Adipocyte (in vitro differentiated cells): ENCODE measurements around the gene NT5DC4.

ENCODE experiments used
- DNase-seq: peaks from one replicate; pipeline ENCODE4 v3.0.0-alpha.2; 2015; ENCODE audit warnings: low read depth
- H3K27me3 ChIP-seq: replicated peaks from 2 replicates; pipeline ENCODE4 v1.7.0; 2013; ENCODE audit warnings: mild to moderate bottlenecking, low read length, moderate library complexity; ENCODE audit not compliant: control insufficient read depth, insufficient read depth
- H3K36me3 ChIP-seq: 2 replicates; pipeline ENCODE4 v1.7.0; 2013; ENCODE audit warnings: low read length, mild to moderate bottlenecking, moderate library complexity; ENCODE audit not compliant: control insufficient read depth, insufficient read depth, severe bottlenecking
- H3K4me1 ChIP-seq: 2 replicates; pipeline ENCODE4 v1.7.0; 2013; ENCODE audit warnings: mild to moderate bottlenecking, low read length, moderate library complexity; ENCODE audit not compliant: control insufficient read depth, insufficient read depth
- H3K4me3 ChIP-seq: 2 replicates; pipeline ENCODE4 v1.7.0; 2013; ENCODE audit warnings: mild to moderate bottlenecking, low read length, moderate library complexity
- H3K9ac ChIP-seq: 2 replicates; pipeline ENCODE4 v1.7.0; 2013; ENCODE audit warnings: mild to moderate bottlenecking, low read length, moderate library complexity
- H3K9me3 ChIP-seq: 2 replicates; pipeline ENCODE4 v1.7.0; 2013; ENCODE audit warnings: mild to moderate bottlenecking, low read length, moderate library complexity; ENCODE audit not compliant: control insufficient read depth

NT5DC4 gene

DNA sequence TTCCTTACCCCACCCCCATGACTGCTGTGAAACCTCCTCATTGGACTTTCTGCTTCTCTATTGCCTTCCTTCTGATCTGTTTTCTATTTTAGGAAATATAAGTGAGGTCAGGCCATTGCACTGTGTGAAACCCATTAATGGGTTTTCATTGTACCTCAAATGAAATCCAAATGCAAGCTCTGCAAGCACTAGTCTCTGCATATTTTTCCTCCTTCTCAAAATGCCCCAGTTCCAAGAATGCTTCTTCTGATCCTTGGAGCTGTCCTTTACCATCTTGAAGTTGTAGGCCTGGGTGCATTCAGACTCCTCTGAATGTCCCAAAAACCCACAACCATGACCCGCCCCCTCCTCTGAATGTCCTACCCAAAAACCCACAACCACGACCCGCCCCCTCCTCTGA is 55.3 kb downstream of the NT5DC4 start:
- no peaks in the 10 kb centered on the region for H3K9me3 ChIP-seq
- H3K4me1 ChIP-seq, result no peaks in the 10 kb centered on the region
- H3K4me3 ChIP-seq, result no peak overlapping the region
- H3K9ac ChIP-seq, result no peak overlapping the region
- no peak for DNase-seq
- no peaks in the 10 kb centered on the region for H3K27me3 ChIP-seq
- H3K36me3 ChIP-seq, result no peaks in the 10 kb centered on the region

DNA sequence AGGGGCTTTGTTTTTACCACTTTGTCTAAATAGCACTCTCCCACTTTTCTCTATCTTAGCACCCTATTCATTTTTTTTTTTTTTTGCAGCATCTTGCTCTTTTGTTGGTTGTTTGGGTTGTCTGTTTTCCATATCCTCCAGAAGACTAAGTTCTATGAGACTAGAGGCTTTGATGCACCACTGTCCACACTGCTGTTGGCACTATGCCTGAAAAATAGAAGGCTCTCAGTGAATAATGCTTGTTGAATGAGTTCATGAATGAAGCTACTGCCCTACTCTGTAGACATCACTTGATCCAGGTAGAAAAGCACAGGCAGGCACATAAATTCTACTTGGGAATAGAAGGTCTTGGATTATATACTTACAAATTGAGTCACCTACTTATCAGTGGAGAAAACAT is 56.2 kb downstream of the NT5DC4 start:
- Histone ChIP-seq H3K4me1 (no peaks in the 10 kb centered on the region), H3K27me3 (no peaks in the 10 kb centered on the region), H3K36me3 (no peaks in the 10 kb centered on the region), H3K4me3 (no peak overlapping the region), H3K9me3 (no peaks in the 10 kb centered on the region), H3K9ac (no peak overlapping the region)
- no peak for DNase-seq

DNA sequence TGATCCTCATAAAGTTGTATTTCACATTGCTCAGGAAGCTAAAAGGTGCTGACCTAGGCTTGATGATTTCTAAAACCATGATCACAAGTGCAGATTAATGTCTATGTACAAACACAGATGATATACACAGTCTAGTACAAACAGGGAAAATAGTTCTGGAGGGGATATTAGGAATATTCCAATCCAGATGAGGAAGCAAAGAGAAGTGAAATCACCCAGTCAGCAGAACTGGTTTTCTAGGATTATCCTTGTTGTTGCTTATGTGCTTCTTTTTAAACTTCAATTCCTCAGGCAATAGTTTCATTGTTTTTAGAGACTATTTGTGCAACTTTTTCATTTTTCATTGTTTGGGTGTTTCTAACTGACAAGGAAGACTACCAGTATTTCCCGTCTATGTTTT is 58.8 kb downstream of the NT5DC4 start:
- Histone ChIP-seq H3K36me3 (no peaks in the 10 kb centered on the region), H3K4me1 (peaks cover 5% of the 10 kb centered on the region), H3K4me3 (no peak overlapping the region), H3K9me3 (no peaks in the 10 kb centered on the region), H3K9ac (no peak overlapping the region), H3K27me3 (no peaks in the 10 kb centered on the region)
- DNase-seq, result no peak

DNA sequence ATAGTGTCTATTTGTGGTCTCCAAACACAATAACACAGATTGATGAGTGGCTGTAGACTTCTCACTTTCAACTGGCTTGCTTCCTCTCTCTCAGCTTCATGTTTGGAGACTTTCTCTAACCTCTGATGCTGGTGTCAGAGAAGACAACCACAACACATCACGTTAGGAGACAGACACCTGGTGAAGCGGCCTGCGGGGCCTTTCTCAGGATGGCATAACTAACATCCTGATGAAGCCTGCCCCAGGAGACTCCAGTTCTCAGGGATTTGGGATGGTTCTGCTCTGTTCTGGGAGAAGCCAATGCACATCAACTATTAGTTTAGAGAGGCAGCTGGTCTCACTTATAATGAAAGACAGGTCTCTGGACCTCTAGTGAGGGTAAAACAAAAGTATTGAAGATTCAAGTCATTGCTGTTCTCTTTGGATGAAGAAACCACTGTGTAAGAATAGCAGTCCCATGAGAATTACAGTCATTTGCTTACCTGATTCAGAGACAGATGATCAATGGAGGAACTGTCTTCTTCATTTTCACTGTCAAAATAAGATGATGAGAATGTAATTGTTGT is 61.5 kb downstream of the NT5DC4 start:
- Histone ChIP-seq H3K9me3 (no peaks in the 10 kb centered on the region), H3K36me3 (no peaks in the 10 kb centered on the region), H3K27me3 (no peaks in the 10 kb centered on the region), H3K4me3 (no peak overlapping the region), H3K9ac (no peak overlapping the region), H3K4me1 (peaks cover 5% of the 10 kb centered on the region)
- no peak for DNase-seq

DNA sequence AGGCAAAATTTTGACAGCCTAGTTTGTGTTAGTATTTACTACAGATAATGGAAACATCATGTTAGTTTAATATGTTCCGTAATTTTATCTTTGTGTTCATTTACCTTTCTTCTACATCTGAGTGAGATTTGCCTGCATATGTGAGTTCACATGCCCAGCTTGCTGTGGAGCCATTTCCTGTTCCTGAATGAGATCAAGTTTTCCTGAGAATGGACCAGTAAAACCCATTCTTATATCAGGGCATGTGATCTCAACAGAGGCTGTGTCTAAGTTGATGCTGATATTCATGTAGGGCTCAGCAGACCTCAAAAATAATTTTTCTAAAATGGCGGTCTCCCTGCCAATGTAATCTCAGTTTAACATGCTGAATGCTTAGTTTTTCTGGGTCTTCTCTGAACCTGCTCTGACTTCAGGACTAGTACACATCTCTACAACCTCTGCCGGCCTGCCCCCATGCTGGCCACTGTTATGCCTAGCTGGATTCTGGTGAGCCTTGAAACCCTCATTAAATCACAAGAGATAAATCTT is 62.4 kb downstream of the NT5DC4 start:
- H3K4me3 ChIP-seq, result no peak overlapping the region
- no peak for DNase-seq
- no peak overlapping the region for H3K9ac ChIP-seq
- no peaks in the 10 kb centered on the region for H3K36me3 ChIP-seq
- no peaks in the 10 kb centered on the region for H3K9me3 ChIP-seq
- peaks cover 5% of the 10 kb centered on the region for H3K4me1 ChIP-seq
- no peaks in the 10 kb centered on the region for H3K27me3 ChIP-seq

DNA sequence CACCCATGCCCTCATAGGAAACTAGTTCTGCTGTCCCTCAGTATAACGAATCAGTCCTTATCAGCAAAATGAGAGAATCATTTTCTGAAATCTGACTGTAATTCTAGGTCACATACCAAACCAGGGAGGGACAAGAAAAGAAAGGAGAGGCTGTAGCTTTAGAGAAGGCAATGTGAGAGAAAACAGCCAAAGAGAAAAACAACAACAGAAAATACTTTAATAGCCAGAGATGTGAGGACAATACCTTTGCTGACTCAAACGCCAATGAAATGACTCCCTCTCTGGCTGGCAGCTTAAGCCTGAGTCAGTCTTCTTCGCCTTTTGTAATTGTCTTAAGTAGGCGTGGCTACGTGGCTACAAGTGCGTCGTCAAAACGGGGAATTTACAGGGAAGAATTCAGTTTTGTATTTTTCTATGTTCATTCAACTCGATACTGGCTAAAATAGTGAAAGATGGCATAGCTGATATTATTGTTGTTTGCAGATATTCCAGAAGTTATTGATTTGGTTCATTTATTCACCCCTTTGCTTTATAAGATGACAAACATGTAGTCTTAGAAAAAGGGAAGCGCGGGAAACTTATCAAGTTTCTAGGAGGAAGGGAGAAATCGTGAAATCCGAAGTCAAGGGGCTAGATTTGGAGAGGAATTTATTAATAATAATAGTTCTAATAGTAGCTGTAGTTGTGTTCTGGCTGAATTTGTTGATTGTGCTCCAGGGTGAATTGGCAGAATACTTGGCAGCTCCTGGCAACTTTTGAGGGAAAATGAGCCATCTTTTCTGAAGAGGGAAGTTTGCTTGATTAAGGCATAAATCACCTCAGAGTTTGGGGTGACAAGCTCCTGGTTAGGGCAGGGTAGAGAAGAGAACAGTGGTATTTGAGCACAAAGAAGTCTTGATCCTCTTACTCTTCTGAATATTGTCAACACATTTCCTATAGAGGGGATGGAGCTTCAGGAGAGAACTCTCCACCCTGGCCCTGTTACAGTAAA is 63.7 kb downstream of the NT5DC4 start, which contains the start of gene IL1A:
TSS of gene IL1A (minus strand) at position 295 of the 991 bp plus-strand sequence. CDS start 723 bp downstream, outside the sequence.
- Histone ChIP-seq H3K36me3 (no peaks in the 10 kb centered on the region), H3K9me3 (no peaks in the 10 kb centered on the region), H3K4me1 (peaks cover 5% of the 10 kb centered on the region), H3K4me3 (peak within 1 kb of the TSS; percentile 34), H3K27me3 (no peaks in the 10 kb centered on the region), H3K9ac (no peak within 1 kb of the TSS)
- DNase-seq, result peak; percentile 51

DNA sequence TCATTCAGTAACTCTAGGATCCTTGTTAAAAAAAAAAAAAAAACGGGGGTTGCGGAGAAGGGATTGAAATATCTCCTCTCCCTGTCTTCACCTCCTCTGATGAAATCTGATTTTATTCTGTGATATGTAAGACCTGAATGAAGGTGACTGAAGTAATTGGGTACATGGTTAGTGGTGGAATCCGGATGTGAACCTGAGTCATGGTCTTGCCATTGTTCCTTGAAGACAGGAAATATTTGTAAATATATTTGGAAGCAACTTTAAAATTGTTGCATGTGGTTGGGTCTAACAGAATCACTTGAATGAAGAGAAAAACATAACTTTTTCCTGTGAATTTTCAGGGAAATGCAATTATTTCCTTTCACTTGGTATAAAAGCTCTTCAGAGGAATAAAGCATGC is 66.5 kb downstream of the NT5DC4 start:
- no peak overlapping the region for H3K4me3 ChIP-seq
- no peaks in the 10 kb centered on the region for H3K27me3 ChIP-seq

DNA sequence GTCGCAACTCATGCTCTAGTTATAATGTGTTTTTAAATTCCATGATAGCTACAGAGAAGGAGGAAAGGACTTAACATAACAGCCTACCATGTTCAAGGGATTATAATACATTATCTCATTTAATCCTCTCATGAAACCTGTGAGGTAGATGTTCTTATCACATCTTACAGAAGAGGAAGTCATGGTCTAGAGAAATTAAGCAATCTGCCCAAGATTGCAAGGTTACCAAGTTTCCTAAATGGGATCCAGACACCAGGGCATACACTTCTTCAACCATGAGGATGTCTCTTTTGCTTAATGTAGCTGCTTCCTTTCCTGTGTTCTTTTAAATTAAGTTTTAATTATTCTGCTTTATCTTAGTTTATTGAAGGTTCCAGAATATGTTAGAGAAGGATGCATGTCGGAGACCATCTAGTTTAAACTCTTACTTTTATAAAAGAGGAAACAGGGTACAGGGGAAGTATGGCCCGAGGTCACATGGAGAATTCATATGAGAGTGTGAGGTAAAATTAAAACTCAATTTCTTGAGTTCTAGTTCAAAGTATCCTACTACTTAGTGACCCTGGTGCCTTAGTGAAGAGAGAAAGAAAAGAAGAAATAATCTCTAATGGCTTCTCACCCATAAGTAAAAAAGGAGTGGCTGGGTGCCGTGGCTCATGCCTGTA is 67.0 kb downstream of the NT5DC4 start:
- Histone ChIP-seq H3K4me3 (no peak overlapping the region), H3K27me3 (no peaks in the 10 kb centered on the region), H3K36me3 (no peaks in the 10 kb centered on the region), H3K9me3 (no peaks in the 10 kb centered on the region), H3K9ac (no peak overlapping the region), H3K4me1 (peaks cover 8% of the 10 kb centered on the region)
- no peak for DNase-seq

More for the DNA sequence above, 66.5 kb downstream of the NT5DC4 start:
- DNase-seq, result no peak
- Histone ChIP-seq H3K9me3 (no peaks in the 10 kb centered on the region), H3K36me3 (no peaks in the 10 kb centered on the region), H3K4me1 (peaks cover 8% of the 10 kb centered on the region), H3K9ac (no peak overlapping the region)

DNA sequence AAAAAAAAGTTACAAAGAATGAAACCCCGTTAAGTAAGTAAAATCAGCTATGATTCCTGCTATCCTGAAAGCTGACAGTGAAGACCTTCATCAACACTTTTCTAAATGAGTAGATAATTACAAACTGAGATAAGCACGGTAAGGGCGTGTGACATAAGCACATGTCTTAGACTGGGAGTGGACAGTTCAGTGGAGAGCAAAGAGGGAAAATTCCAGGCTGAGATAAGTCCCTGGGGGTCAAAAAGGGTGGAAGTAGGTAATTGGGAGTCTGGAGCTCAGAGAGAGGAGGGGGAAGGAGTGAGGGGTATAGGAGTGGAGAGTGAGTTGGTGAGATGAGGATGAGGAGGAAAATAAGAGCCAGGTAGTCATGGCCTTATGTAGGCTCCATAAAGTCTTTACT is 67.8 kb downstream of the NT5DC4 start:
- Histone ChIP-seq H3K4me1 (peaks cover 14% of the 10 kb centered on the region), H3K27me3 (no peaks in the 10 kb centered on the region), H3K36me3 (no peaks in the 10 kb centered on the region), H3K9me3 (no peaks in the 10 kb centered on the region), H3K4me3 (no peak overlapping the region), H3K9ac (no peak overlapping the region)
- DNase-seq, result no peak
